Endodermal cell (in vitro differentiated cells): ENCODE measurements around the gene GJA5. TPM values are rescaled to one million over a fixed set of nuclear protein-coding genes. Genes with fewer than 3 reads are reported as not detected.

Source experiments
- DNase-seq: peaks from one replicate; pipeline ENCODE4 v3.0.0-alpha.2; 2017
- H3K27ac ChIP-seq: 2 replicates; pipeline ENCODE4 v1.5.1; 2013; ENCODE audit warnings: mild to moderate bottlenecking, low read depth, low read length, moderate library complexity
- H3K27me3 ChIP-seq: 2 replicates; pipeline ENCODE4 v1.6.1; 2013; ENCODE audit warnings: mild to moderate bottlenecking, low read length, moderate library complexity; ENCODE audit not compliant: insufficient read depth, control insufficient read depth, poor library complexity, severe bottlenecking
- H3K36me3 ChIP-seq: 2 replicates; pipeline ENCODE4 v1.7.0; 2013; ENCODE audit warnings: mild to moderate bottlenecking, low read length, moderate library complexity; ENCODE audit not compliant: control insufficient read depth, insufficient read depth
- H3K4me1 ChIP-seq: one replicate; pipeline ENCODE4 v1.7.0; 2013; ENCODE audit warnings: low read length; ENCODE audit not compliant: control insufficient read depth, insufficient read depth
- H3K4me3 ChIP-seq: 2 replicates; pipeline ENCODE4 v1.5.1; 2013; ENCODE audit warnings: mild to moderate bottlenecking, low read length, moderate library complexity
- H3K9ac ChIP-seq: 2 replicates; pipeline ENCODE4 v1.6.1; 2013; ENCODE audit warnings: mild to moderate bottlenecking, low read length, moderate library complexity; ENCODE audit not compliant: poor library complexity, severe bottlenecking; ENCODE audit errors: extremely low read depth
- H3K9me3 ChIP-seq: 2 replicates; pipeline ENCODE4 v1.6.1; 2013; ENCODE audit warnings: mild to moderate bottlenecking, low read length, moderate library complexity; ENCODE audit not compliant: control insufficient read depth
- H3K27ac Mint-ChIP-seq: 2 replicates; pipeline ENCODE4 v1.8.0; 2020; ENCODE audit warnings: mixed read lengths
- H3K27me3 Mint-ChIP-seq: 2 replicates; pipeline ENCODE4 v1.8.0; 2021; ENCODE audit warnings: mild to moderate bottlenecking, mixed read lengths; ENCODE audit not compliant: insufficient read depth
- H3K36me3 Mint-ChIP-seq: 2 replicates; pipeline ENCODE4 v1.8.0; 2020; ENCODE audit warnings: low read depth, mixed read lengths
- H3K4me1 Mint-ChIP-seq: 2 replicates; pipeline ENCODE4 v1.8.0; 2020; ENCODE audit warnings: mixed read lengths
- H3K4me3 Mint-ChIP-seq: 2 replicates; pipeline ENCODE4 v1.8.0; 2020; ENCODE audit warnings: mild to moderate bottlenecking, moderate library complexity, mixed read lengths
- H3K9me3 Mint-ChIP-seq: 2 replicates; pipeline ENCODE4 v1.8.0; 2020; ENCODE audit warnings: mild to moderate bottlenecking, mixed read lengths
- CTCF ChIP-seq: fragments of 200-600 bp; sonication (generic); conservative IDR thresholded peaks from 2 replicates; pipeline ENCODE4 v1.5.0; 2021; ENCODE audit warnings: antibody characterized with exemption, mild to moderate bottlenecking
- WGBS, 2 experiments: methylation state at CpG; one replicate each; pipeline versions ENCODE4 v1.1.5 to v1.1.7; 2013; ENCODE audit warnings: missing lambda C conversion rate in 2 of 2, mixed read lengths in 1 of 2; ENCODE audit not compliant: insufficient coverage in 1 of 2, insufficient read length in 1 of 2; 5-methylcytosine and 5-hydroxymethylcytosine counted together
- total RNA-seq, 2 donors: library from RNA; stranded (reverse); fragmentation: NEBNext Ultra II Directional in 1 of 2; extraction: Animal tissue kit (Norgen Biotek cat#: 25700) in 1 of 2; gene quantifications; 2 replicates in 1 of 2; 3 replicates in 1 of 2; pipeline ENCODE4 v1.2.1, GENCODE V29; 2021

Gene GJA5
- total RNA-seq, 2 donors from 2014 or later, result 1.4 to 1.6 TPM

- Histone ChIP-seq H3K4me3 (no peak overlapping the region), H3K9ac (no peak overlapping the region), H3K4me1 (no peaks in the 10 kb centered on the region), H3K9me3 (peaks cover 14% of the 10 kb centered on the region), H3K27me3 (peaks cover 6% of the 10 kb centered on the region), H3K27ac (no peak overlapping the region), H3K36me3 (no peaks in the 10 kb centered on the region)
- no peak for DNase-seq
- Mint-ChIP-seq H3K27me3 (peaks cover 17% of the 10 kb centered on the region), H3K4me1 (peaks cover 4% of the 10 kb centered on the region), H3K9me3 (peaks cover 10% of the 10 kb centered on the region), H3K27ac (no peak overlapping the region), H3K4me3 (no peak overlapping the region), H3K36me3 (no peaks in the 10 kb centered on the region)
- 94 to 95% methylated on average over 7 of the region's 7 CpGs for whole genome bisulfite sequencing, 2 experiments
- no peak for TF ChIP-seq CTCF
These were observed 41.2 kb downstream of the GJA5 start for GRCh38 chr1:147719029-147719698.

GRCh38 chr1:147717706-147718097 lies 42.7 kb downstream of the GJA5 start:
- peaks cover 10% of the 10 kb centered on the region for H3K9me3 Mint-ChIP-seq
- Histone ChIP-seq H3K9me3 (peaks cover 14% of the 10 kb centered on the region), H3K4me3 (no peak overlapping the region), H3K9ac (no peak overlapping the region), H3K27me3 (peaks cover 7% of the 10 kb centered on the region), H3K36me3 (no peaks in the 10 kb centered on the region), H3K27ac (no peak overlapping the region), H3K4me1 (no peaks in the 10 kb centered on the region)
- no peak for TF ChIP-seq CTCF
- H3K27ac Mint-ChIP-seq, result no peak overlapping the region
- no peak overlapping the region for H3K4me3 Mint-ChIP-seq
- peaks cover 11% of the 10 kb centered on the region for H3K27me3 Mint-ChIP-seq
- peaks cover 4% of the 10 kb centered on the region for H3K4me1 Mint-ChIP-seq
- DNase-seq, result no peak
- WGBS, 2 experiments, result 92 to 95% methylated on average over 3 to 4 of the region's 4 CpGs
- no peaks in the 10 kb centered on the region for H3K36me3 Mint-ChIP-seq

GRCh38 chr1:147717051-147717705 lies 43.2 kb downstream of the GJA5 start:
- no peak overlapping the region for H3K4me3 Mint-ChIP-seq
- H3K36me3 Mint-ChIP-seq, result no peaks in the 10 kb centered on the region
- peaks cover 3% of the 10 kb centered on the region for H3K4me1 Mint-ChIP-seq
- Histone ChIP-seq H3K4me3 (no peak overlapping the region), H3K4me1 (no peaks in the 10 kb centered on the region), H3K9ac (no peak overlapping the region), H3K27ac (no peak overlapping the region), H3K27me3 (peaks cover 7% of the 10 kb centered on the region), H3K36me3 (no peaks in the 10 kb centered on the region), H3K9me3 (peaks cover 14% of the 10 kb centered on the region)
- 93 to 95% methylated on average over 3 to 6 of the region's 6 CpGs for WGBS, 2 experiments
- peaks cover 10% of the 10 kb centered on the region for H3K9me3 Mint-ChIP-seq
- no peak for DNase-seq
- H3K27me3 Mint-ChIP-seq, result peaks cover 8% of the 10 kb centered on the region
- no peak overlapping the region for H3K27ac Mint-ChIP-seq
- TF ChIP-seq CTCF, result no peak
